Vagina (tissue), 2 donors: ENCODE measurements around the gene PDE7B. TPM values are rescaled to one million over a fixed set of nuclear protein-coding genes. Genes with fewer than 3 reads are reported as not detected.

Experiments used
- DNase-seq, 2 donors: peaks; one replicate each; pipeline ENCODE4 v3.0.0-alpha.2; 2017; ENCODE audit errors: extremely low spot score in 2 of 2
- H3K27ac ChIP-seq: fragments of 200-600 bp; sonication (generic); one replicate; pipeline ENCODE4 v1.5.1; 2019
- H3K27me3 ChIP-seq: fragments of 200-600 bp; sonication (generic); one replicate; pipeline ENCODE4 v1.5.1; 2019
- H3K36me3 ChIP-seq, 2 donors: fragments of 200-600 bp; sonication (generic); one replicate each; pipeline ENCODE4 v1.5.1; 2017 to 2019
- H3K4me1 ChIP-seq: fragments of 200-600 bp; sonication (generic); one replicate; pipeline ENCODE4 v1.5.1; 2019
- H3K4me3 ChIP-seq, 2 donors: fragments of 200-600 bp; sonication (generic); 1 replicate in 1 of 2; 2 replicates in 1 of 2; pipeline ENCODE4 v1.5.1; 2016 to 2019
- H3K9me3 ChIP-seq: fragments of 200-600 bp; sonication (generic); one replicate; pipeline ENCODE4 v1.5.1; 2019
- CTCF ChIP-seq, 3 experiments: fragments of 450-650 bp in 2 of 3; fragments of 200-600 bp in 1 of 3; sonication (generic) in 1 of 3; IDR thresholded peaks; one replicate each; pipeline ENCODE4 v1.5.1; 2017 to 2019; ENCODE audit warnings: antibody characterized with exemption in 3 of 3, mild to moderate bottlenecking in 2 of 3, moderate library complexity in 2 of 3
- POLR2A ChIP-seq, 2 donors: fragments of 450-650 bp; IDR thresholded peaks; one replicate each; pipeline ENCODE4 v1.6.1; 2017; ENCODE audit warnings: antibody characterized with exemption in 2 of 2, mild to moderate bottlenecking in 2 of 2, moderate library complexity in 2 of 2
- POLR2AphosphoS5 ChIP-seq, 2 donors: sonication (generic); formaldehyde crosslinking; IDR thresholded peaks; one replicate each; pipeline ENCODE4 v1.9.0; 2017; ENCODE audit warnings: antibody characterized with exemption in 2 of 2, mild to moderate bottlenecking in 2 of 2, low read depth in 1 of 2; ENCODE audit not compliant: insufficient read depth in 1 of 2
- intact Hi-C: fragments of 100-400 bp; cut with DNase I; formaldehyde crosslinking; loops from one replicate; pipeline ENCODE4 v1.15.1; 2023
- total RNA-seq: library from RNA; depleted of rRNA; stranded (reverse); fragments of >200 nt; gene quantifications from one replicate; pipeline ENCODE4 v1.2.3, GENCODE V29; 2016

The PDE7B gene
- total RNA-seq, 1 donor from 2014 or later = 6.9 TPM

- intact Hi-C loops = no loop called here
- no peak for DNase-seq
- TF ChIP-seq CTCF (IDR thresholded peaks at IDR 0.05) (no peak), POLR2AphosphoS5 (IDR thresholded peaks at IDR 0.05; ENCODE audit: insufficient read depth in 1 of 2, low read depth in 1 of 2) (no peak), POLR2A (IDR thresholded peaks at IDR 0.05) (no peak)
- H3K9me3 ChIP-seq = no peaks in the 10 kb centered on the region
- no peak overlapping the region for H3K4me3 ChIP-seq
- peak overlapping the region; percentile 2 for H3K27ac ChIP-seq
- no peaks in the 10 kb centered on the region for H3K27me3 ChIP-seq
- H3K4me1 ChIP-seq = peaks cover 9% of the 10 kb centered on the region
- H3K36me3 ChIP-seq = no peaks in the 10 kb centered on the region
Observed at GRCh38 chr6:136086686-136087085, 235.2 kb downstream of the PDE7B start.

- peaks cover 9% of the 10 kb centered on the region for H3K4me1 ChIP-seq
- no peak for DNase-seq
- intact Hi-C loops = no loop called here
Observed at GRCh38 chr6:136087986-136088385, 236.5 kb downstream of the PDE7B start.

GRCh38 chr6:136088693-136089092, 237.2 kb downstream of the PDE7B start:
- H3K9me3 ChIP-seq = no peaks in the 10 kb centered on the region
- no peak overlapping the region for H3K27ac ChIP-seq
- TF ChIP-seq POLR2AphosphoS5 (IDR thresholded peaks at IDR 0.05; ENCODE audit: insufficient read depth in 1 of 2, low read depth in 1 of 2) (no peak), CTCF (IDR thresholded peaks at IDR 0.05) (no peak), POLR2A (IDR thresholded peaks at IDR 0.05) (no peak)
- H3K4me3 ChIP-seq = no peak overlapping the region
- DNase-seq = no peak
- intact Hi-C loops = no loop called here
- peaks cover 9% of the 10 kb centered on the region for H3K4me1 ChIP-seq
- no peaks in the 10 kb centered on the region for H3K27me3 ChIP-seq
- no peaks in the 10 kb centered on the region for H3K36me3 ChIP-seq

More at GRCh38 chr6:136087986-136088385, 236.5 kb downstream of the PDE7B start:
- H3K27me3 ChIP-seq = no peaks in the 10 kb centered on the region
- H3K27ac ChIP-seq = no peak overlapping the region
- no peak overlapping the region for H3K4me3 ChIP-seq
- TF ChIP-seq CTCF (IDR thresholded peaks at IDR 0.05) (no peak), POLR2AphosphoS5 (IDR thresholded peaks at IDR 0.05; ENCODE audit: insufficient read depth in 1 of 2, low read depth in 1 of 2) (no peak), POLR2A (IDR thresholded peaks at IDR 0.05) (no peak)
- H3K36me3 ChIP-seq = no peaks in the 10 kb centered on the region
- H3K9me3 ChIP-seq = no peaks in the 10 kb centered on the region

DNA sequence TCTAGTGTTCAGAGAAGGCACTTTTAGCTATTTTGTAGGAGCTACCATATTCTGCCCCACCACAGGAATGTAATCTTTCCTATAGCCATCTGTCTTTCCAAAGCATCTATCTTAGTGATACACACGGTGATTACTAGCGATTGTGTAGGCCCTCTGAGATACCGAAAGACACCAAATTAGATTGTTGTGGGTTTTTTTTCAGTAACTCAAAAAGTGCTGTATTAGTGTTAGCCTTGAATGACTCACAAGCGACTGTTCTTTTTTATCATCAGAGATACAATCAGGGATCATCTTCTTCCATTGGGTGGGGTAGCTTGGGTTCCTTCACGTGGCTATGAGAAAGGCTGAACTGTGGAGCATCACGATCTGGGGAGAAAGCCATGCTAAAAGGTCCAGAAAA, 238.4 kb downstream of the PDE7B start:
- Histone ChIP-seq H3K27me3 (no peaks in the 10 kb centered on the region), H3K4me1 (peaks cover 8% of the 10 kb centered on the region), H3K27ac (no peak overlapping the region), H3K36me3 (no peaks in the 10 kb centered on the region), H3K9me3 (no peaks in the 10 kb centered on the region), H3K4me3 (no peak overlapping the region)
- intact Hi-C loops = no loop called here
- TF ChIP-seq CTCF (IDR thresholded peaks at IDR 0.05) = no peak
- no peak for TF ChIP-seq POLR2AphosphoS5 (IDR thresholded peaks at IDR 0.05; ENCODE audit: insufficient read depth in 1 of 2, low read depth in 1 of 2)
- no peak for TF ChIP-seq POLR2A (IDR thresholded peaks at IDR 0.05)
- DNase-seq = no peak

DNA sequence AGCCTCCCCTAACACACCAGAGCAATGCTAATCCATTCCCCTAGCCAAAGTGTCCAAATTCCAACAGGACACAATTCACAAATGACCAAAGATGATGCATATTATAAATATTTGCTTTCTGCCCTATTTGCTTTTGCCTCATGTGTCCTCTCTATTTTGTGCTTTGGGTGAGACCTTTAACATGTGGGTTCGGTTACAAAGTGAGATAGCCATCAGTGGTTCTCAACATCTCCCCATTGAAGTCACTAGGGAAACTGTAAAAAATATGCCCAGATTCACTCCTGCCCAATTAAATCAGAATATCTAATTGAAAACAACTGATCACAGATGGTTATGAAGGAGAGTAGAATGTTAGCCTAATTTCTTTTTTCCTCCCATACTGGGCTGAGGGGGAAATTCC, 239.4 kb downstream of the PDE7B start:
- Histone ChIP-seq H3K4me1 (no peaks in the 10 kb centered on the region), H3K9me3 (no peaks in the 10 kb centered on the region), H3K4me3 (no peak overlapping the region), H3K36me3 (no peaks in the 10 kb centered on the region), H3K27ac (no peak overlapping the region), H3K27me3 (no peaks in the 10 kb centered on the region)
- no peak for DNase-seq
- no peak for TF ChIP-seq POLR2A (IDR thresholded peaks at IDR 0.05)
- TF ChIP-seq CTCF (IDR thresholded peaks at IDR 0.05) = no peak
- TF ChIP-seq POLR2AphosphoS5 (IDR thresholded peaks at IDR 0.05; ENCODE audit: insufficient read depth in 1 of 2, low read depth in 1 of 2) = no peak
- intact Hi-C loops = no loop called here
